Loucy (cell line): ENCODE measurements around the gene RIMBP2.

Source experiments
- H2AFZ ChIP-seq: fragments of 200-600 bp; sonication (generic); 2 replicates; pipeline ENCODE4 v1.6.0; 2016; ENCODE audit warnings: antibody characterized with exemption, mild to moderate bottlenecking, low read length, moderate library complexity
- H3F3A ChIP-seq: fragments of 200-600 bp; 2 replicates; pipeline ENCODE4 v1.6.0; 2016; ENCODE audit warnings: antibody characterized with exemption, low read depth, mild to moderate bottlenecking
- H3K27me3 ChIP-seq: fragments of 200-600 bp; sonication (generic); 2 replicates; pipeline ENCODE4 v1.6.1; 2014; ENCODE audit warnings: low read length, mild to moderate bottlenecking; ENCODE audit not compliant: insufficient read depth, poor library complexity, severe bottlenecking
- H3K36me3 ChIP-seq: fragments of 200-600 bp; sonication (generic); 2 replicates; pipeline ENCODE4 v1.6.1; 2016; ENCODE audit warnings: low read length; ENCODE audit not compliant: insufficient read depth
- H3K4me1 ChIP-seq: fragments of 200-600 bp; sonication (generic); 2 replicates; pipeline ENCODE4 v1.5.1; 2014; ENCODE audit warnings: low read length, mild to moderate bottlenecking; ENCODE audit not compliant: insufficient read depth, poor library complexity, severe bottlenecking
- H3K4me2 ChIP-seq: fragments of 200-600 bp; sonication (generic); 2 replicates; pipeline ENCODE4 v1.6.0; 2014; ENCODE audit warnings: antibody characterized with exemption, low read length, low read depth, mild to moderate bottlenecking; ENCODE audit not compliant: poor library complexity, severe bottlenecking
- H3K4me3 ChIP-seq: fragments of 200-600 bp; sonication (generic); 2 replicates; pipeline ENCODE4 v1.5.1; 2014; ENCODE audit warnings: low read length, mild to moderate bottlenecking, mixed read lengths; ENCODE audit not compliant: poor library complexity, severe bottlenecking
- H3K79me2 ChIP-seq: fragments of 200-600 bp; sonication (generic); 2 replicates; pipeline ENCODE4 v1.6.1; 2014; ENCODE audit warnings: low read length; ENCODE audit not compliant: insufficient read depth
- H3K9ac ChIP-seq: fragments of 200-600 bp; sonication (generic); 2 replicates; pipeline ENCODE4 v1.6.0; 2014; ENCODE audit warnings: mild to moderate bottlenecking, low read depth, low read length, moderate library complexity; ENCODE audit not compliant: poor library complexity, severe bottlenecking
- H3K9me2 ChIP-seq: fragments of 200-600 bp; sonication (generic); replicated peaks from 2 replicates; pipeline ENCODE4 v1.6.1; 2016; ENCODE audit warnings: low read depth, low read length, mixed read lengths
- H3K9me3 ChIP-seq: fragments of 200-600 bp; sonication (generic); 2 replicates; pipeline ENCODE4 v1.6.1; 2014; ENCODE audit warnings: mild to moderate bottlenecking, antibody characterized with exemption, low read length, low read depth; ENCODE audit not compliant: insufficient read depth
- H4K20me1 ChIP-seq: fragments of 200-600 bp; sonication (generic); 2 replicates; pipeline ENCODE4 v1.6.0; 2014; ENCODE audit warnings: antibody characterized with exemption, low read length, mild to moderate bottlenecking; ENCODE audit not compliant: insufficient read depth, poor library complexity, severe bottlenecking
- EZH2phosphoT487 ChIP-seq: fragments of 200-600 bp; IDR thresholded peaks from 2 replicates; pipeline ENCODE4 v1.6.1; 2018; ENCODE audit warnings: antibody characterized with exemption, mild to moderate bottlenecking, moderate library complexity, borderline replicate concordance
- TF ChIP-seq, protein P1 (sequence below): fragments of 200-600 bp; sonication (generic); conservative IDR thresholded peaks from 2 replicates; pipeline ENCODE4 v1.5.1; 2014; ENCODE audit warnings: mild to moderate bottlenecking, antibody characterized with exemption, low read length

Gene RIMBP2

DNA sequence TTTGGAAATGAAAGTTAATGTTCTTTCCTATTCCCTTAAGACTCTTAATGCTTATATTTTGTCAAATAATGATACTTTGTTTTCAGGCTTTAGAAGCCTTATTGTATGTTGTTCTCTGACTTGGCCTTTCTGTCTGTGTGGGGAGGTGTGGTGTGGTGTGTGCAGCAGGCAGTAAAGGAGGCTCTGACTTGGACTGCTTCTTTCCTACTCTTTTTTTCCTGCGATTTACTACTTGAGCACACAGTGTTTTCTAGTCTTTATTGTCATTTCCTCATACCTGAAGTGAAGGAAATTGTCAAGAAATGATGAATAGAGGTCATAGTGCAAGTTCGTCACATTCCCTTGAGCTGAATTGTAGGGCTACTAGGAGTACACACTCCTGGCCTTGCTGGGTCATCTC lies 351.5 kb downstream of the RIMBP2 start:
- Histone ChIP-seq H3K9me2 (no peaks in the 10 kb centered on the region), H3K4me1 (no peaks in the 10 kb centered on the region), H3K4me3 (no peak overlapping the region), H3K4me2 (no peak overlapping the region), H2AFZ (no peak overlapping the region), H3K27me3 (no peaks in the 10 kb centered on the region), H3K36me3 (no peaks in the 10 kb centered on the region), H4K20me1 (no peaks in the 10 kb centered on the region), H3K9me3 (no peaks in the 10 kb centered on the region), H3K9ac (no peak overlapping the region), H3K79me2 (no peaks in the 10 kb centered on the region), H3F3A (no peaks in the 10 kb centered on the region)
- TF ChIP-seq EZH2phosphoT487 = no peak
- TF ChIP-seq, protein P1, sequence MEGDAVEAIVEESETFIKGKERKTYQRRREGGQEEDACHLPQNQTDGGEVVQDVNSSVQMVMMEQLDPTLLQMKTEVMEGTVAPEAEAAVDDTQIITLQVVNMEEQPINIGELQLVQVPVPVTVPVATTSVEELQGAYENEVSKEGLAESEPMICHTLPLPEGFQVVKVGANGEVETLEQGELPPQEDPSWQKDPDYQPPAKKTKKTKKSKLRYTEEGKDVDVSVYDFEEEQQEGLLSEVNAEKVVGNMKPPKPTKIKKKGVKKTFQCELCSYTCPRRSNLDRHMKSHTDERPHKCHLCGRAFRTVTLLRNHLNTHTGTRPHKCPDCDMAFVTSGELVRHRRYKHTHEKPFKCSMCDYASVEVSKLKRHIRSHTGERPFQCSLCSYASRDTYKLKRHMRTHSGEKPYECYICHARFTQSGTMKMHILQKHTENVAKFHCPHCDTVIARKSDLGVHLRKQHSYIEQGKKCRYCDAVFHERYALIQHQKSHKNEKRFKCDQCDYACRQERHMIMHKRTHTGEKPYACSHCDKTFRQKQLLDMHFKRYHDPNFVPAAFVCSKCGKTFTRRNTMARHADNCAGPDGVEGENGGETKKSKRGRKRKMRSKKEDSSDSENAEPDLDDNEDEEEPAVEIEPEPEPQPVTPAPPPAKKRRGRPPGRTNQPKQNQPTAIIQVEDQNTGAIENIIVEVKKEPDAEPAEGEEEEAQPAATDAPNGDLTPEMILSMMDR = no peak

DNA sequence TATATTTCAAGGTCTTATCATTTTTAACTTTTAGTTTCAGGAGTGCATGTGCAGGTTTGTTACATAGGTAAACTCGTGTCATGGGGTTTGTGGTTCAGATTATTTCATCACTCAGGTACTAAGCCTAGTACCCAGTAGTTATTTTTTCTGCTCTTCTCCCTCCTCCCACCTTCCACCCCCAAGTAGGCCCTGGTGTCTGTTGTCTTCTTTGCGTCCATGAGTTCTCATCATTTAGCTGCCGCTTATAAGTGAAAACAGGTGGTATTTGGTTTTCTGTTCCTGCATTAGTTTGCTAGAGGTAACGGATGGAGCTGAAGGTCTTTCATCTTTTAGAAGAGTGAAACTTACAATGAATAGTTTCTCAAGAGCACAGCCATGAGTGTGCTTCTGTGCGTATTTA lies 354.0 kb downstream of the RIMBP2 start:
- TF ChIP-seq EZH2phosphoT487 = no peak
- TF ChIP-seq, protein P1 = no peak
- Histone ChIP-seq H2AFZ (no peak overlapping the region), H3K4me2 (no peak overlapping the region), H3K4me1 (no peaks in the 10 kb centered on the region), H3K36me3 (no peaks in the 10 kb centered on the region), H3K79me2 (no peaks in the 10 kb centered on the region), H4K20me1 (no peaks in the 10 kb centered on the region), H3F3A (no peaks in the 10 kb centered on the region), H3K9me2 (no peaks in the 10 kb centered on the region), H3K4me3 (no peak overlapping the region), H3K27me3 (no peaks in the 10 kb centered on the region), H3K9ac (no peak overlapping the region), H3K9me3 (no peaks in the 10 kb centered on the region)

DNA sequence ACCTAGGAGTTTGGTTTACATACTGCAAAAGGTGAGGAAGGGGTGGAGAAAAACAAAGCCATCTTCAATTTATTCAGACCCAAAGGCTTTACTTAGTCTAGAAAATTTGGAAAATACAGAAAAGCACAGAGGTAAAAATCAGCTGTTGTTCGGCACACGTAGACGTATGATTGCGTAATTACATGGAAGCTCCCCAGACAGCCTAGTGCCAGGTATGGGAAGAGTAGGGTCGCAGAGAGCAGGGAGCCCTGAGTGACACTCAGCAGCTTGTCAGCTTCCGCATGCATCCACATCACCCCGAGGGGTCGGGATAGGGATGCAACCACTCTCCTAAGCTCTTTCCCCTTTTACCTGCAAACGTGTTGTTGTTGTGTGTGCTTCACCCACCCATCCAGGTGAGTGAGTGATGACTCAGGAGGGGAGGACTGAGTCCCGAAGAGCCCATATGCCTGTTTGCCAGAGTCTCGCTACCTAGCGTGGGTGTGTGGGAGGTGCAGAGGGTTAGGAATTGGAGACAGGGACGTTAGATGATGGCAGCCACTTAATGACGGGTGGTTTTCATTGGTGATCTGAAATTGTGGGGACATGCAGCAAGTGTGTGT lies 358.3 kb downstream of the RIMBP2 start:
- no peak overlapping the region for H2AFZ ChIP-seq
- H3K4me1 ChIP-seq = no peaks in the 10 kb centered on the region
- H3K4me3 ChIP-seq = no peak overlapping the region
- H4K20me1 ChIP-seq = no peaks in the 10 kb centered on the region
- no peaks in the 10 kb centered on the region for H3F3A ChIP-seq
- TF ChIP-seq, protein P1 = no peak
- TF ChIP-seq EZH2phosphoT487 = no peak
- no peak overlapping the region for H3K4me2 ChIP-seq
- H3K79me2 ChIP-seq = no peaks in the 10 kb centered on the region
- no peaks in the 10 kb centered on the region for H3K9me2 ChIP-seq
- H3K9ac ChIP-seq = no peak overlapping the region
- no peaks in the 10 kb centered on the region for H3K36me3 ChIP-seq
- no peaks in the 10 kb centered on the region for H3K9me3 ChIP-seq
- no peaks in the 10 kb centered on the region for H3K27me3 ChIP-seq
